ENCODE data around the gene OARD1. TPM values are rescaled to one million over a fixed set of nuclear protein-coding genes. Genes with fewer than 3 reads are reported as not detected.
"Not testable (repeated sequence)": the region's sequence is repeated elsewhere in the genome, so short reads cannot be mapped to it uniquely, and the experiment has no call there.

Gene OARD1
- total RNA-seq, 1 experiment from 2014 or later = 25.5 TPM

DNA sequence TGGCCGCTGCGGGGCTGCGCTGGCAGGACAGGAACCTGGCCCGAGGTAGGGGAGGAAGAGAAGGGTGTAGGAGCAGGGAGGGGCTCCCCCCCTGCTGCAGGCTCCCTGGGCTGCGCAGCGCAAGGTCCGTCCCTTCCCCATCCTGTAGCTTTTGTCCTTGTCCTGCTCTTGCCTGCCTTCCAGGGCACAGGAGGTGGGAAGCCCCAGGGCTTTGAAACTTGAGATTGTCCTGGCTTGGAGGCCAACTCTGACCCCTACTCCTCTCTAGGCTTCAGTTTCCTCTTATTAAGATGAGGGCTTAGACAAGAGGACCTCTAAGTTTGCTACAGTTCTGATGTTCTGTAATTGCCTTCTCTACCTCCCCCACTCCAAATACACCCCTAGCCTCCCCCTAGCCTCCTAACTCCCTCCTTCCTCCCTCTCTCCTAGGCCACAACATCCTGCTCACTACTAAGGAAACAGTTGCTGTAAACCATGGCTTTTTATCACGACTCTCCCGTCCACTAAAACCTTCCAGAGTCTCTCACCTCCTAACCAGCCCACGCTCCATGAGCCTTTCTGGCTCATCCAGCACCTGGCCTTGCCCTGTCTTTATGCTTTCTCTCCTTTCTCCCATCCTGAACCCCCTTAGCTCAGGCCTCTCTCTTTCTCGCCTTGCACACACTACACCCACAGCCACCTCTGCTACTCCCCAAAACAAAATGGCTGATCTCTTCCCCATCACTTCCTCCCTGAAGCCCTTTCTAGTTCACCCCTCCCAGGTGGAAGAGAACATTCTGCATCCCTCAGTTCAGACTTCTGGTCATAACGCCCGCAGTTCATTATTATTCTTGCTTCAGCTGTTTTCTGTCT, 43.4 kb downstream of the OARD1 start:
- DNase-seq (ENCODE audit: low read depth) = no peak

GRCh38 chr6:41027799-41028560, 44.2 kb downstream of the OARD1 start:
- peak; percentile 87 for DNase-seq (ENCODE audit: low read depth)

DNA sequence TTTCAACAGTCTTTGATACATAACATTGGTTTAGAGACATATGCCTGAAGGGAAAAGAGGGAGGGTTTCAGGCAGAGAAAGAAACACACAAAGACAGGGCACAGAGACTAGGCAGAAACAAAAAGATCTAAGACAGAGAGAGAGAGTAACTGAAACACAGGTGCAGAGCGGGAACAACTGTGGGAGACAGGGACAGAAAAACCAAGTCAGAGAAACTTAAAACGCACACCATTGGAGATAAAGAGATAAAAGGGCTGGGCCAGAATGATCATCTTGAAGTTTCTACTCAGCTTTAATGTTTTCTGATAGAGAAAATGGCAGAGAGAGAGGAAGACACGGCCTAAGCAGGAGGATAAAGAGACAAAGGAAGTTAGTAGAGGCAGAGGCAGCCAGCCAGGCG, 44.9 kb downstream of the OARD1 start:
- no peak for DNase-seq (ENCODE audit: low read depth)

GRCh38 chr6:41025966-41026530, 46.1 kb downstream of the OARD1 start:
- no peak for DNase-seq (ENCODE audit: low read depth)

GRCh38 chr6:41023114-41023513, 49.0 kb downstream of the OARD1 start:
- no peak for DNase-seq (ENCODE audit: low read depth)

- DNase-seq (ENCODE audit: low read depth) = peak; percentile 23
Observed at GRCh38 chr6:41022294-41022693, 49.9 kb downstream of the OARD1 start.

GRCh38 chr6:41021832-41022231, 50.3 kb downstream of the OARD1 start:
- peak; percentile 91 for DNase-seq (ENCODE audit: low read depth)

DNA sequence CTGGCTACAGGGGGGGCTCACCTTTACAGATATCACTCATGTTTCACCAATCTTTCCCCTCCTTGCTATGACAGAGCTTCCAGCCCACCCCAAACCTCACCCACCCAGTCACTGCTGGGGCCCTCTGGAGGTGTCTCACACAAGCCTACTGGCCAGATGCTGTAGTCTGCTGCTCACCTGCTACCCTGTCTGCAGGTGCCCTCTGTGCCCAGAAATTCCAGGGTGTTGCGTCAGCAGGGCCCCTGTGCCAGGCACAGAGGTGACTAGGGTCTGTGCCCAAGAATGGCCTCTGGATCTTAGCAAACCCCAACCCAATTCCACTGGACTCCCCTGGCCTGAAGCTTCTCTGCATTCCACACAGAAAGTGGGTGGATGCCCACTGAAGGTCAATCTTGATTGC, 54.5 kb downstream of the OARD1 start:
- no peak for DNase-seq (ENCODE audit: low read depth)

GRCh38 chr6:41015860-41016259, 56.3 kb downstream of the OARD1 start:
- DNase-seq (ENCODE audit: low read depth) = not testable (repeated sequence)

DNA sequence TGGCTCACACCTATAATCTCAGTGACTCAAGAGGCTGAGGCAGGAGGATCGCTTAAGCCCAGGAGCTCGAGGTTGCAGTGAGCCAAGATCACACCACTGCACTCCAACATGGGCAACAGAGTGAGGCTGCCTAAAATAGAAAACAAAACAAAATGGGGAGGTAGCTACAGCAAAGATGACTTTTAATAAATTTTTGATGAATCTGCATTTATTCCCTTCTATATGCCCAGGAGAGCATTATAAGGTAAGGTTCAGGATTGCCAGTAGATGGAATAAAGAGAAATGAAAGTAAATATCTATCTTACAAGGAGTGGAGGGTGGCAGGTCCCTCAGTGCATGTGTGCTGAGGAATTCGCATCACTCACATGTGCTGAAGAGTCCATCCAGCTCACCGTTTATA, 57.4 kb downstream of the OARD1 start:
- DNase-seq (ENCODE audit: low read depth) = no peak

Other genes starting within 250 kb of the OARD1 start
- gene UNC5CL, start 33.1 kb downstream of the OARD1 start, total RNA-seq (2014; rRNA removed; shearing (Covaris generic)) = 0.16 and 0.37 TPM in 2 replicates
- gene TSPO2, start 29.9 kb downstream of the OARD1 start, total RNA-seq (2014; rRNA removed; shearing (Covaris generic)) = 0.34 and 0.43 TPM in 2 replicates
- not detected in 2 replicates for gene APOBEC2, start 19.2 kb downstream of the OARD1 start, total RNA-seq (2014; rRNA removed; shearing (Covaris generic))
- 7.9 and 11.8 TPM in 2 replicates for gene NFYA, start 618 bp upstream of the OARD1 start, total RNA-seq (2014; rRNA removed; shearing (Covaris generic))
- gene TREML1, start 82.0 kb upstream of the OARD1 start, total RNA-seq (2014; rRNA removed; shearing (Covaris generic)) = 0.23 TPM in 1 of 2 replicates, not detected in the other
- 0.68 and 1.5 TPM in 2 replicates for gene TREM2, start 90.8 kb upstream of the OARD1 start, total RNA-seq (2014; rRNA removed; shearing (Covaris generic))
- gene TREML2, start 128.8 kb upstream of the OARD1 start, total RNA-seq (2014; rRNA removed; shearing (Covaris generic)) = not detected in 2 replicates
- gene TREML4, start 156.0 kb upstream of the OARD1 start, total RNA-seq (2014; rRNA removed; shearing (Covaris generic)) = not detected in 2 replicates
- gene TREM1, start 214.3 kb upstream of the OARD1 start, total RNA-seq (2014; rRNA removed; shearing (Covaris generic)) = 0.57 TPM in 1 of 2 replicates, not detected in the other

Data from HT1080 (cell line).